GM23338 (cell line): ENCODE data around the gene IL11. TPM values are rescaled to one million over a fixed set of nuclear protein-coding genes. Genes with fewer than 3 reads are reported as not detected.

Experiments
- ATAC-seq: fragments of 200-7000 bp; cut with Tn5 transposase; 3 replicates; pipeline ENCODE4 v1.9.1; 2020
- DNase-seq: peaks from one replicate; pipeline ENCODE4 v3.0.0-alpha.2; 2015; ENCODE audit warnings: low spot score
- H2AFZ ChIP-seq: fragments of 200-600 bp; sonication (generic); 2 replicates; pipeline ENCODE4 v1.8.0; 2016; ENCODE audit warnings: antibody characterized with exemption, mild to moderate bottlenecking, moderate library complexity
- H3F3A ChIP-seq: fragments of 200-600 bp; sonication (generic); replicated peaks from 2 replicates; pipeline ENCODE4 v1.8.0; 2017; ENCODE audit warnings: antibody characterized with exemption, mixed run types, low read depth
- H3K27ac ChIP-seq: fragments of 200-600 bp; sonication (generic); 2 replicates; pipeline ENCODE4 v1.6.1; 2016; ENCODE audit warnings: low read depth
- H3K27me3 ChIP-seq: fragments of 200-600 bp; sonication (generic); 2 replicates; pipeline ENCODE4 v1.8.0; 2016; ENCODE audit warnings: mild to moderate bottlenecking, mixed run types, moderate library complexity; ENCODE audit not compliant: insufficient read depth
- H3K36me3 ChIP-seq: fragments of 200-600 bp; sonication (generic); 2 replicates; pipeline ENCODE4 v1.8.0; 2016; ENCODE audit warnings: mild to moderate bottlenecking; ENCODE audit not compliant: insufficient read depth
- H3K4me1 ChIP-seq: fragments of 200-600 bp; sonication (generic); 2 replicates; pipeline ENCODE4 v1.8.0; 2016; ENCODE audit warnings: mild to moderate bottlenecking, moderate library complexity; ENCODE audit not compliant: insufficient read depth
- H3K4me2 ChIP-seq: fragments of 200-600 bp; sonication (generic); 2 replicates; pipeline ENCODE4 v1.7.1; 2017; ENCODE audit warnings: mixed run types
- H3K4me3 ChIP-seq: fragments of 200-600 bp; sonication (generic); 2 replicates; pipeline ENCODE4 v1.6.1; 2016; ENCODE audit warnings: mixed run types
- H3K79me2 ChIP-seq: fragments of 200-600 bp; sonication (generic); replicated peaks from 2 replicates; pipeline ENCODE4 v1.8.0; 2017; ENCODE audit warnings: mild to moderate bottlenecking; ENCODE audit not compliant: insufficient read depth
- H3K9me2 ChIP-seq: fragments of 200-600 bp; sonication (generic); 2 replicates; pipeline ENCODE4 v1.8.0; 2017; ENCODE audit not compliant: insufficient read depth
- H4K20me1 ChIP-seq: fragments of 200-600 bp; sonication (generic); replicated peaks from 2 replicates; pipeline ENCODE4 v1.8.0; 2017; ENCODE audit warnings: mild to moderate bottlenecking; ENCODE audit not compliant: insufficient read depth
- H3K27ac Mint-ChIP-seq: 2 replicates; pipeline ENCODE4 v1.8.0; 2020; ENCODE audit warnings: inconsistent platforms, mild to moderate bottlenecking, moderate library complexity, mixed read lengths
- H3K27me3 Mint-ChIP-seq: 3 replicates; pipeline ENCODE4 v1.8.0; 2022; ENCODE audit warnings: low read depth, mild to moderate bottlenecking, moderate library complexity, mixed read lengths, inconsistent platforms; ENCODE audit not compliant: insufficient read depth, poor library complexity
- H3K36me3 Mint-ChIP-seq: 3 replicates; pipeline ENCODE4 v1.8.0; 2021; ENCODE audit warnings: low read depth, mild to moderate bottlenecking, inconsistent platforms, moderate library complexity, mixed read lengths
- H3K4me1 Mint-ChIP-seq: 3 replicates; pipeline ENCODE4 v1.8.0; 2020; ENCODE audit warnings: mild to moderate bottlenecking, inconsistent platforms, mixed read lengths
- H3K4me3 Mint-ChIP-seq: 3 replicates; pipeline ENCODE4 v1.8.0; 2021; ENCODE audit warnings: moderate library complexity, mild to moderate bottlenecking, inconsistent platforms, mixed read lengths
- H3K9me3 Mint-ChIP-seq: 3 replicates; pipeline ENCODE4 v1.8.0; 2020; ENCODE audit warnings: moderate library complexity, mild to moderate bottlenecking, inconsistent platforms, mixed read lengths
- CREB1 ChIP-seq: fragments of 250-450 bp; sonication (Bioruptor Pico); IDR thresholded peaks from 2 replicates; pipeline ENCODE4 v1.5.0; 2020; ENCODE audit warnings: low read depth, mild to moderate bottlenecking, moderate library complexity
- EZH2 ChIP-seq: fragments of 200-600 bp; sonication (generic); IDR thresholded peaks from one replicate; pipeline ENCODE4 v1.8.0; 2017; ENCODE audit warnings: antibody characterized with exemption, mild to moderate bottlenecking, low read depth; ENCODE audit not compliant: unreplicated experiment
- EZH2phosphoT487 ChIP-seq: fragments of 200-600 bp; sonication (generic); IDR thresholded peaks from one replicate; pipeline ENCODE4 v1.8.1; 2018; ENCODE audit warnings: antibody characterized with exemption; ENCODE audit not compliant: unreplicated experiment
- JUNB ChIP-seq: IDR thresholded peaks from one replicate; pipeline ENCODE4 v1.6.1; 2016; ENCODE audit warnings: antibody characterized with exemption; ENCODE audit not compliant: unreplicated experiment
- NANOG ChIP-seq: IDR thresholded peaks from 2 replicates; pipeline ENCODE4 v1.6.1; 2016; ENCODE audit warnings: antibody characterized with exemption, borderline replicate concordance
- POLR2AphosphoS5 ChIP-seq: IDR thresholded peaks from 2 replicates; pipeline ENCODE4 v1.6.1; 2016; ENCODE audit warnings: antibody characterized with exemption, low read depth
- STAT1 ChIP-seq: IDR thresholded peaks from one replicate; pipeline ENCODE4 v1.6.1; 2016; ENCODE audit warnings: antibody characterized with exemption; ENCODE audit not compliant: unreplicated experiment
- ZNF114 ChIP-seq: fragments of 250-450 bp; sonication (Bioruptor Pico); IDR thresholded peaks from 2 replicates; pipeline ENCODE4 v1.5.0; 2020; ENCODE audit warnings: mild to moderate bottlenecking, moderate library complexity
- ZNF331 ChIP-seq: fragments of 250-450 bp; sonication (Bioruptor Pico); IDR thresholded peaks from 2 replicates; pipeline ENCODE4 v1.5.0; 2020; ENCODE audit warnings: low read depth, mild to moderate bottlenecking, moderate library complexity
- polyA plus RNA-seq: library from polyadenylated mRNA; unstranded; fragments of >200 nt; fragmentation: Nextera tagmentation; extraction: Ambion mirVana; gene quantifications from 2 replicates; pipeline ENCODE4 v1.2.1, GENCODE V29; 2016
- total RNA-seq: library from RNA; depleted of rRNA; stranded (reverse); fragments of >200 nt; shearing (Covaris generic); gene quantifications from 2 replicates; pipeline ENCODE4 v1.2.3, GENCODE V29; 2014
- TF ChIP-seq, protein P1 (sequence below): IDR thresholded peaks from one replicate; pipeline ENCODE4 v1.6.1; 2018; ENCODE audit warnings: antibody characterized with exemption; ENCODE audit not compliant: unreplicated experiment
- TF ChIP-seq, protein P2 (sequence below): fragments of 250-450 bp; sonication (Bioruptor Pico); IDR thresholded peaks from 2 replicates; pipeline ENCODE4 v1.5.0; 2020; ENCODE audit warnings: mild to moderate bottlenecking, moderate library complexity
- TF ChIP-seq, protein P3 (sequence below), 2 experiments: fragments of 200-600 bp in 1 of 2; sonication (generic) in 1 of 2; conservative IDR thresholded peaks; 2 replicates each; pipeline versions ENCODE4 v1.5.1 to v1.6.1; 2016 to 2017; ENCODE audit warnings: antibody characterized with exemption in 2 of 2, low read depth in 2 of 2, mild to moderate bottlenecking in 2 of 2, moderate library complexity in 1 of 2
- TF ChIP-seq, protein P4 (sequence below): IDR thresholded peaks from 2 replicates; pipeline ENCODE4 v1.6.1; 2016; ENCODE audit warnings: antibody characterized with exemption

The IL11 gene
- total and polyA plus RNA-seq, 2 experiments from 2014 or later = 0.58 to 2.2 TPM

DNA sequence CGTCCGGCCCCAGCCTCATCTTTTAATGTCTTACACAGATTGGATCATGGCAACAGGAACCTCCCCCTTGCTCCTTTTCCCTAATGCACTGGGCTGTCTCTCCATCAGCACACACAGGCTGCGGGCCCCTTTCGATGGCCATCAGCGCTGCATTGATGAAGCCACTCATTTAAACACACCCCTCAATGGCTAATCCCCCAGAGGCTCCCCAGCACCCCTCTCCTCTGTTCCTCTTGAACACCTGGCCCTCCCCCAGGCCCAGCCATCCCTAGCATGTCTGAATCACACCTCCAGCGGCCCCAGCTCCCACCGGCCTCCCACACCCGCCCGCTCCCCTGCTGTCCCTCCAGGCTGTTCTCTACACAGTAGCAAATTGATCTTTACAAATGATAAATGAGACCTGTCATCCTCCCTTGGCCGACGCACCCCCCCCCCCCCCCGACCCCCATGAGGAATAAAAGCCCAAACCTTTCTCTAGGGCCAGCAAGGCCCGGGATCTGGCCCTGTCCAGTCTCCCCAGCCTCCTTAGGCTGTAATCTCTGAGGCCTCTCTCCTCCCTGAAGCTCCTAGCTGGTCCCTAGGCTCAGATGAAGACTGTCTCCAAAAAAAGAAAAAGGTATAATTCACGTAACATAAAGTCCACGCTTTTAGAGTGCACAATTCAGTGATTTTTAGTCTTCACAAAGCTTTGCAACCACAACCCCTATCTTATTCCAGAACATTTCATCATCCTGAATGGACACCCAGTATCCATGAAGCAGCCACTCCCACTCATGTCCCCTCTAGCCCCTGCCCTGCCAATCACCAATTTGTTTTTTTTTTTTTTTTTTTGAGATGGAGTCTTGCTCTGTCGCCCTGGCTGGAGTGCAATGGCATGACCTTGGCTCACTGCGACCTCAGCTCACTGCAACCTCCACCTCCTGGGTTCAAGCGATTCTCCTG lies 22.8 kb upstream of the IL11 start:
- Histone ChIP-seq H3K27ac (peak overlapping the region; percentile 75), H4K20me1 (peaks cover 20% of the 10 kb centered on the region), H3K9me2 (no peaks in the 10 kb centered on the region), H3K79me2 (peaks cover 5% of the 10 kb centered on the region; the same call in 1 of the 2 replicates), H3K36me3 (0 out of 2 replicates have a peak, but pooled peaks cover 7% of the 10 kb centered on the region), H3K4me1 (peaks cover 51% of the 10 kb centered on the region), H3K4me3 (peak overlapping the region; percentile 30), H3K27me3 (no peaks in the 10 kb centered on the region), H3K4me2 (peak overlapping the region; percentile 72), H3F3A (peaks cover 37% of the 10 kb centered on the region), H2AFZ (no peak overlapping the region)
- Mint-ChIP-seq H3K4me1 (peaks cover 52% of the 10 kb centered on the region), H3K9me3 (no peaks in the 10 kb centered on the region; the same call in 2 of the 3 replicates), H3K27ac (peak overlapping the region; percentile 94), H3K36me3 (peaks cover 29% of the 10 kb centered on the region), H3K4me3 (peak overlapping the region; percentile 59), H3K27me3 (peaks cover 31% of the 10 kb centered on the region)
- peak; percentile 62 for DNase-seq
- TF ChIP-seq ZNF114 (CRISPR knock-in tag) (no peak), ZNF331 (CRISPR knock-in tag) (no peak), EZH2phosphoT487 (no peak), JUNB (no peak), CREB1 (CRISPR knock-in tag) (no peak), NANOG (no peak), STAT1 (no peak), POLR2AphosphoS5 (no peak), EZH2 (no peak)
- TF ChIP-seq, protein P1, sequence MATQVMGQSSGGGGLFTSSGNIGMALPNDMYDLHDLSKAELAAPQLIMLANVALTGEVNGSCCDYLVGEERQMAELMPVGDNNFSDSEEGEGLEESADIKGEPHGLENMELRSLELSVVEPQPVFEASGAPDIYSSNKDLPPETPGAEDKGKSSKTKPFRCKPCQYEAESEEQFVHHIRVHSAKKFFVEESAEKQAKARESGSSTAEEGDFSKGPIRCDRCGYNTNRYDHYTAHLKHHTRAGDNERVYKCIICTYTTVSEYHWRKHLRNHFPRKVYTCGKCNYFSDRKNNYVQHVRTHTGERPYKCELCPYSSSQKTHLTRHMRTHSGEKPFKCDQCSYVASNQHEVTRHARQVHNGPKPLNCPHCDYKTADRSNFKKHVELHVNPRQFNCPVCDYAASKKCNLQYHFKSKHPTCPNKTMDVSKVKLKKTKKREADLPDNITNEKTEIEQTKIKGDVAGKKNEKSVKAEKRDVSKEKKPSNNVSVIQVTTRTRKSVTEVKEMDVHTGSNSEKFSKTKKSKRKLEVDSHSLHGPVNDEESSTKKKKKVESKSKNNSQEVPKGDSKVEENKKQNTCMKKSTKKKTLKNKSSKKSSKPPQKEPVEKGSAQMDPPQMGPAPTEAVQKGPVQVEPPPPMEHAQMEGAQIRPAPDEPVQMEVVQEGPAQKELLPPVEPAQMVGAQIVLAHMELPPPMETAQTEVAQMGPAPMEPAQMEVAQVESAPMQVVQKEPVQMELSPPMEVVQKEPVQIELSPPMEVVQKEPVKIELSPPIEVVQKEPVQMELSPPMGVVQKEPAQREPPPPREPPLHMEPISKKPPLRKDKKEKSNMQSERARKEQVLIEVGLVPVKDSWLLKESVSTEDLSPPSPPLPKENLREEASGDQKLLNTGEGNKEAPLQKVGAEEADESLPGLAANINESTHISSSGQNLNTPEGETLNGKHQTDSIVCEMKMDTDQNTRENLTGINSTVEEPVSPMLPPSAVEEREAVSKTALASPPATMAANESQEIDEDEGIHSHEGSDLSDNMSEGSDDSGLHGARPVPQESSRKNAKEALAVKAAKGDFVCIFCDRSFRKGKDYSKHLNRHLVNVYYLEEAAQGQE = no peak
- TF ChIP-seq, protein P2, sequence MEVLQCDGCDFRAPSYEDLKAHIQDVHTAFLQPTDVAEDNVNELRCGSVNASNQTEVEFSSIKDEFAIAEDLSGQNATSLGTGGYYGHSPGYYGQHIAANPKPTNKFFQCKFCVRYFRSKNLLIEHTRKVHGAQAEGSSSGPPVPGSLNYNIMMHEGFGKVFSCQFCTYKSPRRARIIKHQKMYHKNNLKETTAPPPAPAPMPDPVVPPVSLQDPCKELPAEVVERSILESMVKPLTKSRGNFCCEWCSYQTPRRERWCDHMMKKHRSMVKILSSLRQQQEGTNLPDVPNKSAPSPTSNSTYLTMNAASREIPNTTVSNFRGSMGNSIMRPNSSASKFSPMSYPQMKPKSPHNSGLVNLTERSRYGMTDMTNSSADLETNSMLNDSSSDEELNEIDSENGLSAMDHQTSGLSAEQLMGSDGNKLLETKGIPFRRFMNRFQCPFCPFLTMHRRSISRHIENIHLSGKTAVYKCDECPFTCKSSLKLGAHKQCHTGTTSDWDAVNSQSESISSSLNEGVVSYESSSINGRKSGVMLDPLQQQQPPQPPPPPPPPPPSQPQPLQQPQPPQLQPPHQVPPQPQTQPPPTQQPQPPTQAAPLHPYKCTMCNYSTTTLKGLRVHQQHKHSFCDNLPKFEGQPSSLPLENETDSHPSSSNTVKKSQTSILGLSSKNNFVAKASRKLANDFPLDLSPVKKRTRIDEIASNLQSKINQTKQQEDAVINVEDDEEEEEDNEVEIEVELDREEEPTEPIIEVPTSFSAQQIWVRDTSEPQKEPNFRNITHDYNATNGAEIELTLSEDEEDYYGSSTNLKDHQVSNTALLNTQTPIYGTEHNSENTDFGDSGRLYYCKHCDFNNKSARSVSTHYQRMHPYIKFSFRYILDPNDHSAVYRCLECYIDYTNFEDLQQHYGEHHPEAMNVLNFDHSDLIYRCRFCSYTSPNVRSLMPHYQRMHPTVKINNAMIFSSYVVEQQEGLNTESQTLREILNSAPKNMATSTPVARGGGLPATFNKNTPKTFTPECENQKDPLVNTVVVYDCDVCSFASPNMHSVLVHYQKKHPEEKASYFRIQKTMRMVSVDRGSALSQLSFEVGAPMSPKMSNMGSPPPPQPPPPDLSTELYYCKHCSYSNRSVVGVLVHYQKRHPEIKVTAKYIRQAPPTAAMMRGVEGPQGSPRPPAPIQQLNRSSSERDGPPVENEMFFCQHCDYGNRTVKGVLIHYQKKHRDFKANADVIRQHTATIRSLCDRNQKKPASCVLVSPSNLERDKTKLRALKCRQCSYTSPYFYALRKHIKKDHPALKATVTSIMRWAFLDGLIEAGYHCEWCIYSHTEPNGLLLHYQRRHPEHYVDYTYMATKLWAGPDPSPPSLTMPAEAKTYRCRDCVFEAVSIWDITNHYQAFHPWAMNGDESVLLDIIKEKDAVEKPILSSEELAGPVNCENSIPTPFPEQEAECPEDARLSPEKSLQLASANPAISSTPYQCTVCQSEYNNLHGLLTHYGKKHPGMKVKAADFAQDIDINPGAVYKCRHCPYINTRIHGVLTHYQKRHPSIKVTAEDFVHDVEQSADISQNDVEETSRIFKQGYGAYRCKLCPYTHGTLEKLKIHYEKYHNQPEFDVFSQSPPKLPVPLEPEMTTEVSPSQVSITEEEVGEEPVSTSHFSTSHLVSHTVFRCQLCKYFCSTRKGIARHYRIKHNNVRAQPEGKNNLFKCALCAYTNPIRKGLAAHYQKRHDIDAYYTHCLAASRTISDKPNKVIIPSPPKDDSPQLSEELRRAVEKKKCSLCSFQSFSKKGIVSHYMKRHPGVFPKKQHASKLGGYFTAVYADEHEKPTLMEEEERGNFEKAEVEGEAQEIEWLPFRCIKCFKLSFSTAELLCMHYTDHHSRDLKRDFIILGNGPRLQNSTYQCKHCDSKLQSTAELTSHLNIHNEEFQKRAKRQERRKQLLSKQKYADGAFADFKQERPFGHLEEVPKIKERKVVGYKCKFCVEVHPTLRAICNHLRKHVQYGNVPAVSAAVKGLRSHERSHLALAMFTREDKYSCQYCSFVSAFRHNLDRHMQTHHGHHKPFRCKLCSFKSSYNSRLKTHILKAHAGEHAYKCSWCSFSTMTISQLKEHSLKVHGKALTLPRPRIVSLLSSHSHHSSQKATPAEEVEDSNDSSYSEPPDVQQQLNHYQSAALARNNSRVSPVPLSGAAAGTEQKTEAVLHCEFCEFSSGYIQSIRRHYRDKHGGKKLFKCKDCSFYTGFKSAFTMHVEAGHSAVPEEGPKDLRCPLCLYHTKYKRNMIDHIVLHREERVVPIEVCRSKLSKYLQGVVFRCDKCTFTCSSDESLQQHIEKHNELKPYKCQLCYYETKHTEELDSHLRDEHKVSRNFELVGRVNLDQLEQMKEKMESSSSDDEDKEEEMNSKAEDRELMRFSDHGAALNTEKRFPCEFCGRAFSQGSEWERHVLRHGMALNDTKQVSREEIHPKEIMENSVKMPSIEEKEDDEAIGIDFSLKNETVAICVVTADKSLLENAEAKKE (CRISPR knock-in tag) = no peak
- TF ChIP-seq, protein P3, sequence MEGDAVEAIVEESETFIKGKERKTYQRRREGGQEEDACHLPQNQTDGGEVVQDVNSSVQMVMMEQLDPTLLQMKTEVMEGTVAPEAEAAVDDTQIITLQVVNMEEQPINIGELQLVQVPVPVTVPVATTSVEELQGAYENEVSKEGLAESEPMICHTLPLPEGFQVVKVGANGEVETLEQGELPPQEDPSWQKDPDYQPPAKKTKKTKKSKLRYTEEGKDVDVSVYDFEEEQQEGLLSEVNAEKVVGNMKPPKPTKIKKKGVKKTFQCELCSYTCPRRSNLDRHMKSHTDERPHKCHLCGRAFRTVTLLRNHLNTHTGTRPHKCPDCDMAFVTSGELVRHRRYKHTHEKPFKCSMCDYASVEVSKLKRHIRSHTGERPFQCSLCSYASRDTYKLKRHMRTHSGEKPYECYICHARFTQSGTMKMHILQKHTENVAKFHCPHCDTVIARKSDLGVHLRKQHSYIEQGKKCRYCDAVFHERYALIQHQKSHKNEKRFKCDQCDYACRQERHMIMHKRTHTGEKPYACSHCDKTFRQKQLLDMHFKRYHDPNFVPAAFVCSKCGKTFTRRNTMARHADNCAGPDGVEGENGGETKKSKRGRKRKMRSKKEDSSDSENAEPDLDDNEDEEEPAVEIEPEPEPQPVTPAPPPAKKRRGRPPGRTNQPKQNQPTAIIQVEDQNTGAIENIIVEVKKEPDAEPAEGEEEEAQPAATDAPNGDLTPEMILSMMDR (conservative IDR thresholded peaks at IDR 0.05; ENCODE audit: low read depth in 2 of 2) = no peak
- TF ChIP-seq, protein P4, sequence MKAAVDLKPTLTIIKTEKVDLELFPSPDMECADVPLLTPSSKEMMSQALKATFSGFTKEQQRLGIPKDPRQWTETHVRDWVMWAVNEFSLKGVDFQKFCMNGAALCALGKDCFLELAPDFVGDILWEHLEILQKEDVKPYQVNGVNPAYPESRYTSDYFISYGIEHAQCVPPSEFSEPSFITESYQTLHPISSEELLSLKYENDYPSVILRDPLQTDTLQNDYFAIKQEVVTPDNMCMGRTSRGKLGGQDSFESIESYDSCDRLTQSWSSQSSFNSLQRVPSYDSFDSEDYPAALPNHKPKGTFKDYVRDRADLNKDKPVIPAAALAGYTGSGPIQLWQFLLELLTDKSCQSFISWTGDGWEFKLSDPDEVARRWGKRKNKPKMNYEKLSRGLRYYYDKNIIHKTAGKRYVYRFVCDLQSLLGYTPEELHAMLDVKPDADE = no peak
- ATAC-seq = peak; percentile 74
